Measurements from ENCODE around the gene AGMO.

- TF ChIP-seq CTCF (IDR thresholded peaks at IDR 0.05): no peak
- TF ChIP-seq POLR2A (IDR thresholded peaks at IDR 0.05): no peak
These were observed 244.6 kb downstream of the AGMO start for GRCh38 chr7:15317215-15317614.

Measured in testis (tissue), 2 donors.